GM23338 (cell line): ENCODE measurements around the gene MOCOS. TPM values are rescaled to one million over a fixed set of nuclear protein-coding genes. Genes with fewer than 3 reads are reported as not detected.

Source experiments
- ATAC-seq: fragments of 200-7000 bp; cut with Tn5 transposase; 3 replicates; pipeline ENCODE4 v1.9.1; 2020
- DNase-seq: peaks from one replicate; pipeline ENCODE4 v3.0.0-alpha.2; 2015; ENCODE audit warnings: low spot score
- H2AFZ ChIP-seq: fragments of 200-600 bp; sonication (generic); 2 replicates; pipeline ENCODE4 v1.8.0; 2016; ENCODE audit warnings: antibody characterized with exemption, mild to moderate bottlenecking, moderate library complexity
- H3F3A ChIP-seq: fragments of 200-600 bp; sonication (generic); replicated peaks from 2 replicates; pipeline ENCODE4 v1.8.0; 2017; ENCODE audit warnings: antibody characterized with exemption, mixed run types, low read depth
- H3K27ac ChIP-seq: fragments of 200-600 bp; sonication (generic); 2 replicates; pipeline ENCODE4 v1.6.1; 2016; ENCODE audit warnings: low read depth
- H3K27me3 ChIP-seq: fragments of 200-600 bp; sonication (generic); 2 replicates; pipeline ENCODE4 v1.8.0; 2016; ENCODE audit warnings: mild to moderate bottlenecking, mixed run types, moderate library complexity; ENCODE audit not compliant: insufficient read depth
- H3K36me3 ChIP-seq: fragments of 200-600 bp; sonication (generic); 2 replicates; pipeline ENCODE4 v1.8.0; 2016; ENCODE audit warnings: mild to moderate bottlenecking; ENCODE audit not compliant: insufficient read depth
- H3K4me1 ChIP-seq: fragments of 200-600 bp; sonication (generic); 2 replicates; pipeline ENCODE4 v1.8.0; 2016; ENCODE audit warnings: mild to moderate bottlenecking, moderate library complexity; ENCODE audit not compliant: insufficient read depth
- H3K4me2 ChIP-seq: fragments of 200-600 bp; sonication (generic); 2 replicates; pipeline ENCODE4 v1.7.1; 2017; ENCODE audit warnings: mixed run types
- H3K4me3 ChIP-seq: fragments of 200-600 bp; sonication (generic); 2 replicates; pipeline ENCODE4 v1.6.1; 2016; ENCODE audit warnings: mixed run types
- H3K79me2 ChIP-seq: fragments of 200-600 bp; sonication (generic); replicated peaks from 2 replicates; pipeline ENCODE4 v1.8.0; 2017; ENCODE audit warnings: mild to moderate bottlenecking; ENCODE audit not compliant: insufficient read depth
- H3K9me2 ChIP-seq: fragments of 200-600 bp; sonication (generic); 2 replicates; pipeline ENCODE4 v1.8.0; 2017; ENCODE audit not compliant: insufficient read depth
- H4K20me1 ChIP-seq: fragments of 200-600 bp; sonication (generic); replicated peaks from 2 replicates; pipeline ENCODE4 v1.8.0; 2017; ENCODE audit warnings: mild to moderate bottlenecking; ENCODE audit not compliant: insufficient read depth
- H3K27ac Mint-ChIP-seq: 2 replicates; pipeline ENCODE4 v1.8.0; 2020; ENCODE audit warnings: inconsistent platforms, mild to moderate bottlenecking, moderate library complexity, mixed read lengths
- H3K27me3 Mint-ChIP-seq: 3 replicates; pipeline ENCODE4 v1.8.0; 2022; ENCODE audit warnings: low read depth, mild to moderate bottlenecking, moderate library complexity, mixed read lengths, inconsistent platforms; ENCODE audit not compliant: insufficient read depth, poor library complexity
- H3K36me3 Mint-ChIP-seq: 3 replicates; pipeline ENCODE4 v1.8.0; 2021; ENCODE audit warnings: low read depth, mild to moderate bottlenecking, inconsistent platforms, moderate library complexity, mixed read lengths
- H3K4me1 Mint-ChIP-seq: 3 replicates; pipeline ENCODE4 v1.8.0; 2020; ENCODE audit warnings: mild to moderate bottlenecking, inconsistent platforms, mixed read lengths
- H3K4me3 Mint-ChIP-seq: 3 replicates; pipeline ENCODE4 v1.8.0; 2021; ENCODE audit warnings: moderate library complexity, mild to moderate bottlenecking, inconsistent platforms, mixed read lengths
- H3K9me3 Mint-ChIP-seq: 3 replicates; pipeline ENCODE4 v1.8.0; 2020; ENCODE audit warnings: moderate library complexity, mild to moderate bottlenecking, inconsistent platforms, mixed read lengths
- CREB1 ChIP-seq: fragments of 250-450 bp; sonication (Bioruptor Pico); IDR thresholded peaks from 2 replicates; pipeline ENCODE4 v1.5.0; 2020; ENCODE audit warnings: low read depth, mild to moderate bottlenecking, moderate library complexity
- EZH2 ChIP-seq: fragments of 200-600 bp; sonication (generic); IDR thresholded peaks from one replicate; pipeline ENCODE4 v1.8.0; 2017; ENCODE audit warnings: antibody characterized with exemption, mild to moderate bottlenecking, low read depth; ENCODE audit not compliant: unreplicated experiment
- EZH2phosphoT487 ChIP-seq: fragments of 200-600 bp; sonication (generic); IDR thresholded peaks from one replicate; pipeline ENCODE4 v1.8.1; 2018; ENCODE audit warnings: antibody characterized with exemption; ENCODE audit not compliant: unreplicated experiment
- JUNB ChIP-seq: IDR thresholded peaks from one replicate; pipeline ENCODE4 v1.6.1; 2016; ENCODE audit warnings: antibody characterized with exemption; ENCODE audit not compliant: unreplicated experiment
- NANOG ChIP-seq: IDR thresholded peaks from 2 replicates; pipeline ENCODE4 v1.6.1; 2016; ENCODE audit warnings: antibody characterized with exemption, borderline replicate concordance
- POLR2AphosphoS5 ChIP-seq: IDR thresholded peaks from 2 replicates; pipeline ENCODE4 v1.6.1; 2016; ENCODE audit warnings: antibody characterized with exemption, low read depth
- STAT1 ChIP-seq: IDR thresholded peaks from one replicate; pipeline ENCODE4 v1.6.1; 2016; ENCODE audit warnings: antibody characterized with exemption; ENCODE audit not compliant: unreplicated experiment
- ZNF114 ChIP-seq: fragments of 250-450 bp; sonication (Bioruptor Pico); IDR thresholded peaks from 2 replicates; pipeline ENCODE4 v1.5.0; 2020; ENCODE audit warnings: mild to moderate bottlenecking, moderate library complexity
- ZNF331 ChIP-seq: fragments of 250-450 bp; sonication (Bioruptor Pico); IDR thresholded peaks from 2 replicates; pipeline ENCODE4 v1.5.0; 2020; ENCODE audit warnings: low read depth, mild to moderate bottlenecking, moderate library complexity
- polyA plus RNA-seq: library from polyadenylated mRNA; unstranded; fragments of >200 nt; fragmentation: Nextera tagmentation; extraction: Ambion mirVana; gene quantifications from 2 replicates; pipeline ENCODE4 v1.2.1, GENCODE V29; 2016
- total RNA-seq: library from RNA; depleted of rRNA; stranded (reverse); fragments of >200 nt; shearing (Covaris generic); gene quantifications from 2 replicates; pipeline ENCODE4 v1.2.3, GENCODE V29; 2014
- TF ChIP-seq, protein P1 (sequence below): IDR thresholded peaks from one replicate; pipeline ENCODE4 v1.6.1; 2018; ENCODE audit warnings: antibody characterized with exemption; ENCODE audit not compliant: unreplicated experiment
- TF ChIP-seq, protein P2 (sequence below), 2 experiments: fragments of 200-600 bp in 1 of 2; sonication (generic) in 1 of 2; conservative IDR thresholded peaks; 2 replicates each; pipeline versions ENCODE4 v1.5.1 to v1.6.1; 2016 to 2017; ENCODE audit warnings: antibody characterized with exemption in 2 of 2, low read depth in 2 of 2, mild to moderate bottlenecking in 2 of 2, moderate library complexity in 1 of 2
- TF ChIP-seq, protein P3 (sequence below): fragments of 250-450 bp; sonication (Bioruptor Pico); IDR thresholded peaks from 2 replicates; pipeline ENCODE4 v1.5.0; 2020; ENCODE audit warnings: mild to moderate bottlenecking, moderate library complexity
- TF ChIP-seq, protein P4 (sequence below): IDR thresholded peaks from 2 replicates; pipeline ENCODE4 v1.6.1; 2016; ENCODE audit warnings: antibody characterized with exemption

The MOCOS gene
- total and polyA plus RNA-seq, 2 experiments from 2014 or later = 3.9 to 7.2 TPM

DNA sequence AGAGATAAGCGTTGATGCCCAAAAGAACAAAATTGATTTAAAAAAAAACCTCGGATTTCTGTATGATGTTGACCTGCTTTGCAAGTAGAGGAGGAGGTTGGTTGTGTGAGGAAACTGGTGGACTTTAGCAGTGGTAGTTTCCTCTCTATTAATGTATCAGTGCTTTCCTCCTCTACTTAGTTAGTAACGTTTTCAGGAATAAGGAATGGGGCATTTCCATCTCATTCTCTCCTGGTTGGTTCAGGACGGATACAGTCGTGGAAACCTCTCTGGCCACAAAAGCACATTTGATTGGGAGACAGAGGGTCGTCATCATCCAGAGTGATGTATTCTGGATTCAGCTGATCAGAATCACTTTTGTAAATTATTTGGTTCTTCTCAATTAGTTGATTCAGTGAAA, 111.7 kb downstream of the MOCOS start:
- H3K79me2 ChIP-seq = 0 out of 2 replicates have a peak, but pooled peaks cover 2% of the 10 kb centered on the region
- Mint-ChIP-seq H3K27me3 (peaks cover 10% of the 10 kb centered on the region), H3K4me3 (peak overlapping the region; percentile 56), H3K9me3 (no peaks in the 10 kb centered on the region), H3K36me3 (no peaks in the 10 kb centered on the region), H3K4me1 (peaks cover 17% of the 10 kb centered on the region), H3K27ac (no peak overlapping the region)
- H2AFZ ChIP-seq = no peak overlapping the region
- H3F3A ChIP-seq = no peaks in the 10 kb centered on the region; the same call in 1 of the 2 replicates
- ATAC-seq (no peak), DNase-seq (no peak)
- peak overlapping the region; percentile 87 for H3K4me3 ChIP-seq
- H4K20me1 ChIP-seq = peaks cover 7% of the 10 kb centered on the region
- no peak for TF ChIP-seq ZNF114 (CRISPR knock-in tag)
- TF ChIP-seq EZH2phosphoT487 = no peak
- no peak for TF ChIP-seq JUNB
- TF ChIP-seq, protein P1, sequence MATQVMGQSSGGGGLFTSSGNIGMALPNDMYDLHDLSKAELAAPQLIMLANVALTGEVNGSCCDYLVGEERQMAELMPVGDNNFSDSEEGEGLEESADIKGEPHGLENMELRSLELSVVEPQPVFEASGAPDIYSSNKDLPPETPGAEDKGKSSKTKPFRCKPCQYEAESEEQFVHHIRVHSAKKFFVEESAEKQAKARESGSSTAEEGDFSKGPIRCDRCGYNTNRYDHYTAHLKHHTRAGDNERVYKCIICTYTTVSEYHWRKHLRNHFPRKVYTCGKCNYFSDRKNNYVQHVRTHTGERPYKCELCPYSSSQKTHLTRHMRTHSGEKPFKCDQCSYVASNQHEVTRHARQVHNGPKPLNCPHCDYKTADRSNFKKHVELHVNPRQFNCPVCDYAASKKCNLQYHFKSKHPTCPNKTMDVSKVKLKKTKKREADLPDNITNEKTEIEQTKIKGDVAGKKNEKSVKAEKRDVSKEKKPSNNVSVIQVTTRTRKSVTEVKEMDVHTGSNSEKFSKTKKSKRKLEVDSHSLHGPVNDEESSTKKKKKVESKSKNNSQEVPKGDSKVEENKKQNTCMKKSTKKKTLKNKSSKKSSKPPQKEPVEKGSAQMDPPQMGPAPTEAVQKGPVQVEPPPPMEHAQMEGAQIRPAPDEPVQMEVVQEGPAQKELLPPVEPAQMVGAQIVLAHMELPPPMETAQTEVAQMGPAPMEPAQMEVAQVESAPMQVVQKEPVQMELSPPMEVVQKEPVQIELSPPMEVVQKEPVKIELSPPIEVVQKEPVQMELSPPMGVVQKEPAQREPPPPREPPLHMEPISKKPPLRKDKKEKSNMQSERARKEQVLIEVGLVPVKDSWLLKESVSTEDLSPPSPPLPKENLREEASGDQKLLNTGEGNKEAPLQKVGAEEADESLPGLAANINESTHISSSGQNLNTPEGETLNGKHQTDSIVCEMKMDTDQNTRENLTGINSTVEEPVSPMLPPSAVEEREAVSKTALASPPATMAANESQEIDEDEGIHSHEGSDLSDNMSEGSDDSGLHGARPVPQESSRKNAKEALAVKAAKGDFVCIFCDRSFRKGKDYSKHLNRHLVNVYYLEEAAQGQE = no peak
- TF ChIP-seq EZH2 = no peak
- TF ChIP-seq STAT1 = no peak
- no peak for TF ChIP-seq NANOG
- no peak for TF ChIP-seq ZNF331 (CRISPR knock-in tag)
- TF ChIP-seq CREB1 (CRISPR knock-in tag) = no peak
- TF ChIP-seq POLR2AphosphoS5 = no peak
- TF ChIP-seq, protein P2, sequence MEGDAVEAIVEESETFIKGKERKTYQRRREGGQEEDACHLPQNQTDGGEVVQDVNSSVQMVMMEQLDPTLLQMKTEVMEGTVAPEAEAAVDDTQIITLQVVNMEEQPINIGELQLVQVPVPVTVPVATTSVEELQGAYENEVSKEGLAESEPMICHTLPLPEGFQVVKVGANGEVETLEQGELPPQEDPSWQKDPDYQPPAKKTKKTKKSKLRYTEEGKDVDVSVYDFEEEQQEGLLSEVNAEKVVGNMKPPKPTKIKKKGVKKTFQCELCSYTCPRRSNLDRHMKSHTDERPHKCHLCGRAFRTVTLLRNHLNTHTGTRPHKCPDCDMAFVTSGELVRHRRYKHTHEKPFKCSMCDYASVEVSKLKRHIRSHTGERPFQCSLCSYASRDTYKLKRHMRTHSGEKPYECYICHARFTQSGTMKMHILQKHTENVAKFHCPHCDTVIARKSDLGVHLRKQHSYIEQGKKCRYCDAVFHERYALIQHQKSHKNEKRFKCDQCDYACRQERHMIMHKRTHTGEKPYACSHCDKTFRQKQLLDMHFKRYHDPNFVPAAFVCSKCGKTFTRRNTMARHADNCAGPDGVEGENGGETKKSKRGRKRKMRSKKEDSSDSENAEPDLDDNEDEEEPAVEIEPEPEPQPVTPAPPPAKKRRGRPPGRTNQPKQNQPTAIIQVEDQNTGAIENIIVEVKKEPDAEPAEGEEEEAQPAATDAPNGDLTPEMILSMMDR (conservative IDR thresholded peaks at IDR 0.05; ENCODE audit: low read depth in 2 of 2) = no peak
- TF ChIP-seq, protein P3, sequence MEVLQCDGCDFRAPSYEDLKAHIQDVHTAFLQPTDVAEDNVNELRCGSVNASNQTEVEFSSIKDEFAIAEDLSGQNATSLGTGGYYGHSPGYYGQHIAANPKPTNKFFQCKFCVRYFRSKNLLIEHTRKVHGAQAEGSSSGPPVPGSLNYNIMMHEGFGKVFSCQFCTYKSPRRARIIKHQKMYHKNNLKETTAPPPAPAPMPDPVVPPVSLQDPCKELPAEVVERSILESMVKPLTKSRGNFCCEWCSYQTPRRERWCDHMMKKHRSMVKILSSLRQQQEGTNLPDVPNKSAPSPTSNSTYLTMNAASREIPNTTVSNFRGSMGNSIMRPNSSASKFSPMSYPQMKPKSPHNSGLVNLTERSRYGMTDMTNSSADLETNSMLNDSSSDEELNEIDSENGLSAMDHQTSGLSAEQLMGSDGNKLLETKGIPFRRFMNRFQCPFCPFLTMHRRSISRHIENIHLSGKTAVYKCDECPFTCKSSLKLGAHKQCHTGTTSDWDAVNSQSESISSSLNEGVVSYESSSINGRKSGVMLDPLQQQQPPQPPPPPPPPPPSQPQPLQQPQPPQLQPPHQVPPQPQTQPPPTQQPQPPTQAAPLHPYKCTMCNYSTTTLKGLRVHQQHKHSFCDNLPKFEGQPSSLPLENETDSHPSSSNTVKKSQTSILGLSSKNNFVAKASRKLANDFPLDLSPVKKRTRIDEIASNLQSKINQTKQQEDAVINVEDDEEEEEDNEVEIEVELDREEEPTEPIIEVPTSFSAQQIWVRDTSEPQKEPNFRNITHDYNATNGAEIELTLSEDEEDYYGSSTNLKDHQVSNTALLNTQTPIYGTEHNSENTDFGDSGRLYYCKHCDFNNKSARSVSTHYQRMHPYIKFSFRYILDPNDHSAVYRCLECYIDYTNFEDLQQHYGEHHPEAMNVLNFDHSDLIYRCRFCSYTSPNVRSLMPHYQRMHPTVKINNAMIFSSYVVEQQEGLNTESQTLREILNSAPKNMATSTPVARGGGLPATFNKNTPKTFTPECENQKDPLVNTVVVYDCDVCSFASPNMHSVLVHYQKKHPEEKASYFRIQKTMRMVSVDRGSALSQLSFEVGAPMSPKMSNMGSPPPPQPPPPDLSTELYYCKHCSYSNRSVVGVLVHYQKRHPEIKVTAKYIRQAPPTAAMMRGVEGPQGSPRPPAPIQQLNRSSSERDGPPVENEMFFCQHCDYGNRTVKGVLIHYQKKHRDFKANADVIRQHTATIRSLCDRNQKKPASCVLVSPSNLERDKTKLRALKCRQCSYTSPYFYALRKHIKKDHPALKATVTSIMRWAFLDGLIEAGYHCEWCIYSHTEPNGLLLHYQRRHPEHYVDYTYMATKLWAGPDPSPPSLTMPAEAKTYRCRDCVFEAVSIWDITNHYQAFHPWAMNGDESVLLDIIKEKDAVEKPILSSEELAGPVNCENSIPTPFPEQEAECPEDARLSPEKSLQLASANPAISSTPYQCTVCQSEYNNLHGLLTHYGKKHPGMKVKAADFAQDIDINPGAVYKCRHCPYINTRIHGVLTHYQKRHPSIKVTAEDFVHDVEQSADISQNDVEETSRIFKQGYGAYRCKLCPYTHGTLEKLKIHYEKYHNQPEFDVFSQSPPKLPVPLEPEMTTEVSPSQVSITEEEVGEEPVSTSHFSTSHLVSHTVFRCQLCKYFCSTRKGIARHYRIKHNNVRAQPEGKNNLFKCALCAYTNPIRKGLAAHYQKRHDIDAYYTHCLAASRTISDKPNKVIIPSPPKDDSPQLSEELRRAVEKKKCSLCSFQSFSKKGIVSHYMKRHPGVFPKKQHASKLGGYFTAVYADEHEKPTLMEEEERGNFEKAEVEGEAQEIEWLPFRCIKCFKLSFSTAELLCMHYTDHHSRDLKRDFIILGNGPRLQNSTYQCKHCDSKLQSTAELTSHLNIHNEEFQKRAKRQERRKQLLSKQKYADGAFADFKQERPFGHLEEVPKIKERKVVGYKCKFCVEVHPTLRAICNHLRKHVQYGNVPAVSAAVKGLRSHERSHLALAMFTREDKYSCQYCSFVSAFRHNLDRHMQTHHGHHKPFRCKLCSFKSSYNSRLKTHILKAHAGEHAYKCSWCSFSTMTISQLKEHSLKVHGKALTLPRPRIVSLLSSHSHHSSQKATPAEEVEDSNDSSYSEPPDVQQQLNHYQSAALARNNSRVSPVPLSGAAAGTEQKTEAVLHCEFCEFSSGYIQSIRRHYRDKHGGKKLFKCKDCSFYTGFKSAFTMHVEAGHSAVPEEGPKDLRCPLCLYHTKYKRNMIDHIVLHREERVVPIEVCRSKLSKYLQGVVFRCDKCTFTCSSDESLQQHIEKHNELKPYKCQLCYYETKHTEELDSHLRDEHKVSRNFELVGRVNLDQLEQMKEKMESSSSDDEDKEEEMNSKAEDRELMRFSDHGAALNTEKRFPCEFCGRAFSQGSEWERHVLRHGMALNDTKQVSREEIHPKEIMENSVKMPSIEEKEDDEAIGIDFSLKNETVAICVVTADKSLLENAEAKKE (CRISPR knock-in tag) = no peak
- TF ChIP-seq, protein P4, sequence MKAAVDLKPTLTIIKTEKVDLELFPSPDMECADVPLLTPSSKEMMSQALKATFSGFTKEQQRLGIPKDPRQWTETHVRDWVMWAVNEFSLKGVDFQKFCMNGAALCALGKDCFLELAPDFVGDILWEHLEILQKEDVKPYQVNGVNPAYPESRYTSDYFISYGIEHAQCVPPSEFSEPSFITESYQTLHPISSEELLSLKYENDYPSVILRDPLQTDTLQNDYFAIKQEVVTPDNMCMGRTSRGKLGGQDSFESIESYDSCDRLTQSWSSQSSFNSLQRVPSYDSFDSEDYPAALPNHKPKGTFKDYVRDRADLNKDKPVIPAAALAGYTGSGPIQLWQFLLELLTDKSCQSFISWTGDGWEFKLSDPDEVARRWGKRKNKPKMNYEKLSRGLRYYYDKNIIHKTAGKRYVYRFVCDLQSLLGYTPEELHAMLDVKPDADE = no peak
- H3K27ac ChIP-seq = no peak overlapping the region
- H3K27me3 ChIP-seq = peaks cover 53% of the 10 kb centered on the region
- H3K36me3 ChIP-seq = no peaks in the 10 kb centered on the region
- H3K4me1 ChIP-seq = peaks cover 11% of the 10 kb centered on the region
- peak overlapping the region; percentile 94 for H3K4me2 ChIP-seq
- no peaks in the 10 kb centered on the region for H3K9me2 ChIP-seq
